WERI-Rb-1 (cell line): Measurements from ENCODE around the gene GYG2.
"Not testable (repeated sequence)": the region's sequence is repeated elsewhere in the genome, so short reads cannot be mapped to it uniquely, and the experiment has no call there.

ENCODE experiments used
- DNase-seq: peaks from one replicate; pipeline ENCODE4 v3.0.0-alpha.2; 2020
- H3K27ac ChIP-seq: fragments of 250-450 bp; sonication (Bioruptor Pico); 2 replicates; pipeline ENCODE4 v1.5.1; 2020; ENCODE audit warnings: mild to moderate bottlenecking, moderate library complexity
- H3K27me3 ChIP-seq: fragments of 250-450 bp; sonication (Bioruptor Pico); 2 replicates; pipeline ENCODE4 v1.5.1; 2021; ENCODE audit warnings: mild to moderate bottlenecking, low read depth, moderate library complexity; ENCODE audit not compliant: insufficient read depth, severe bottlenecking
- H3K36me3 ChIP-seq: fragments of 250-450 bp; sonication (Bioruptor Pico); 2 replicates; pipeline ENCODE4 v1.5.1; 2020; ENCODE audit warnings: mild to moderate bottlenecking, moderate library complexity
- H3K4me3 ChIP-seq: 2 replicates; pipeline ENCODE4 v1.5.1; 2011; ENCODE audit warnings: low read depth, mild to moderate bottlenecking, control low read depth, low read length
- H3K9me3 ChIP-seq: fragments of 250-450 bp; sonication (Bioruptor Pico); 2 replicates; pipeline ENCODE4 v1.5.1; 2021; ENCODE audit warnings: mild to moderate bottlenecking, moderate library complexity; ENCODE audit not compliant: severe bottlenecking
- CTCF ChIP-seq: IDR thresholded peaks from 2 replicates; pipeline ENCODE4 v1.5.1; 2011; ENCODE audit warnings: low read depth, mild to moderate bottlenecking, control low read depth, inconsistent platforms, low read length

Gene GYG2

GRCh38 chrX:2892816-2893215, 64.1 kb downstream of the GYG2 start:
- Histone ChIP-seq H3K36me3 (no peaks in the 10 kb centered on the region), H3K27ac (no peak overlapping the region), H3K4me3 (no peak overlapping the region), H3K27me3 (no peaks in the 10 kb centered on the region), H3K9me3 (no peaks in the 10 kb centered on the region)
- no peak for TF ChIP-seq CTCF
- DNase-seq: no peak

DNA sequence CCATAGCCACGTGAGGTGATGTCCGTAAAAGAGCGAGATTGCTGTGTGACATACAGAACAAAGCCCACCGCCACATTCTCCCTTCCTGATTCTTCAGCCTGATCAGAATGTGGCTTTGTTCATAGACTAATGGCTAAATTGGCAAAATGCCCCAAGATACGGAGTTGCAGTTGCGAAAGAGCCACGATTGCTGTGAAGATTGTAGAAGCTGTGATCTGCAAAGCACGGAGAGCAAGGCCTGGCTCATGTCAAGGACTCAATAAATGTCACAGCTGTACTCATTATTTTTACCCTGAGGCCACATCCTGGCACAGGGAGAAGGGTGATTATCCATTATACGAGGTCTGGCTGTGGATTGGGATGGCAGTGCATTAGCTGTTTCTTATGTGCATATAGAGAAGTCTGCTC, 66.2 kb downstream of the GYG2 start:
- no peak for DNase-seq
- no peak for TF ChIP-seq CTCF
- H3K27ac ChIP-seq: no peak overlapping the region

DNA sequence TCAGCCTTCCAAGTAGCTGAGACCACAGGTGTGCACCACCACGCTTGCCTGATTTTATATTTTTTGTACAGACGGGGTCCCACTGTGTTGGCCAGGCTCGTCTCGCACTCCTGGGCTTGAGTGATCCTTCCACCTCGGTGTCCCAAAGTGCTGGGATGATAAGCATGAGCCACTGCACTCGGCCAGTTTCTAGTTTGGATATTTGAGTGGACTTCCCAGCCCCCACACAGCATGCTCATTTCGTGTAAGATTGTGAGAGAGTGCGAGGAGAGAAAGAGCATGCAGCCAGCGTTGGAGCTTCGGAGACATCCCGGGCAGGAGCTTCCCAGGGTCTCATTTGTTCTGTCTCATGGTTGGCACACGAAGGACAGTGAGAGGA, 68.6 kb downstream of the GYG2 start:
- TF ChIP-seq CTCF: no peak
- Histone ChIP-seq H3K36me3 (no peaks in the 10 kb centered on the region; the same call in 1 of the 2 replicates), H3K4me3 (no peak overlapping the region), H3K27ac (no peak overlapping the region), H3K27me3 (no peaks in the 10 kb centered on the region), H3K9me3 (no peaks in the 10 kb centered on the region)
- no peak for DNase-seq

More for the DNA sequence above, 66.2 kb downstream of the GYG2 start:
- Histone ChIP-seq H3K27me3 (no peaks in the 10 kb centered on the region), H3K9me3 (no peaks in the 10 kb centered on the region), H3K4me3 (no peak overlapping the region), H3K36me3 (no peaks in the 10 kb centered on the region)

GRCh38 chrX:2897690-2898623, 69.2 kb downstream of the GYG2 start:
- H3K27me3 ChIP-seq, H3K27ac ChIP-seq, H3K9me3 ChIP-seq, H3K36me3 ChIP-seq, H3K4me3 ChIP-seq, DNase-seq: not testable (repeated sequence)

DNA sequence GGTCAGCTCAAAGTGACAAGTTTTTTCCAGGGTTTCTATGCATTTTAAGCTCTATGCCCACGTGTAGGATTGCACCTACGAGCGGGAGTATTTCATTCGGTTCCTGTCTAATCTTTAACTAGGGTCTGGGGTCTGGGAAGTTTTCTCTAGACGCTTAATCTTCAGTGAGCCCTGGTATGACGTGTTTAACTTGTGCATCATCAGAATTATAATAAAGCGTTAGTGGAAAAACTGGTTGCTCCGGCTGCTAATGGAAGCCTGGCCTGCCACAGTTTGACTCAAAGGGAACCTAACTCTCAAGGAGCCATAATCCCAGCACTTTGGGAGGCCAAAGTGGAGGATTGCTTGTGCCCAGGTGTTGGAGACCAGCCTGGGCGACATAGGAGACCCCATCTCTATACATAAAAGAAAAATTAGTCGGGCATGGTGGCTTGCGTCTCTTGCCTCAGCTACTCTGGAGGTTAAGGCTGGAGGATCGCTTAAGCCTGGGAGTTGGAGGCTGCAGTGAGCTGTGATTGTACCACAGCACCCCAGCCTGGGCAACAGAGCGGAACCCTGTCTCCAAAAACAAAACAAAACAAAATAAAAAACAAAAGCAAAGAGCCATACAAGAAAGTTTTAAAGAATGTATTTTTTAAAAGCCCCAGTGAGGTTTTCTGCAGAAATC, 70.2 kb downstream of the GYG2 start:
- DNase-seq: no peak
- no peaks in the 10 kb centered on the region for H3K27me3 ChIP-seq
- H3K4me3 ChIP-seq: no peak overlapping the region
- no peak for TF ChIP-seq CTCF
- no peaks in the 10 kb centered on the region; the same call in 1 of the 2 replicates for H3K36me3 ChIP-seq
- H3K9me3 ChIP-seq: peaks cover 9% of the 10 kb centered on the region
- no peak overlapping the region for H3K27ac ChIP-seq

DNA sequence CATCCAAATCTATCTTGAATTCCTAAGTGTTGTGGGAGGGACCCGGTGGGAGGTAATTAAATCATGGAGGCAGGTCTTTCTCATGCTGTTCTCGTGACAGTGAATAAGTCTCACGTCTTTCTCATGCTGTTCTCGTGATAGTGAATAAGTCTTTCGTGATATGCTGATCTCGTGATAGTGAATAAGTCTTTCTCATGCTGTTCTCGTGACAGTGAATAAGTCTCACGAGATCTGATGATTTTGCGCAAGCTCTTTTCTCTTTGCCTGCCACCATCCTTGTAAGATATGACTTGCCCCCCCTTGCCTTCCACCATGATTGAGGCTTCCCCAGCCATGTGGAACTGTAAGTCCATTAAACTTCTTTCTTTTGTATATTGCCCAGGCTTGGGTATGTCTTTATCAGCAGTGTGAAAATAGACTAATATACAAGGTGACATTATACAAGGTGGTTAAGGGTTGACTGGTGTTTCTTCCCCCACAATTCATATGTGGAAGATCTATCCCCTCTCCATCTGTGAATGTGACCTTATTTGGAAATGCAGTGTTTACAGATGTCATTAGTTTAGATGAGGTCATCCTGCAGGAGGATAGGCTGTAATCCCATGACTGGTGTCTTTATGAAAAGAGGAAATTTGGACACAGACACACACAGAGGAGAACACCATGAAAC, 72.8 kb downstream of the GYG2 start:
- Histone ChIP-seq H3K27ac (no peak overlapping the region), H3K27me3 (no peaks in the 10 kb centered on the region), H3K9me3 (peaks cover 13% of the 10 kb centered on the region), H3K4me3 (no peak overlapping the region), H3K36me3 (no peaks in the 10 kb centered on the region; the same call in 1 of the 2 replicates)
- DNase-seq: no peak
- TF ChIP-seq CTCF: no peak
